ENCODE data around the gene ETS1.

The ETS1 gene

DNA sequence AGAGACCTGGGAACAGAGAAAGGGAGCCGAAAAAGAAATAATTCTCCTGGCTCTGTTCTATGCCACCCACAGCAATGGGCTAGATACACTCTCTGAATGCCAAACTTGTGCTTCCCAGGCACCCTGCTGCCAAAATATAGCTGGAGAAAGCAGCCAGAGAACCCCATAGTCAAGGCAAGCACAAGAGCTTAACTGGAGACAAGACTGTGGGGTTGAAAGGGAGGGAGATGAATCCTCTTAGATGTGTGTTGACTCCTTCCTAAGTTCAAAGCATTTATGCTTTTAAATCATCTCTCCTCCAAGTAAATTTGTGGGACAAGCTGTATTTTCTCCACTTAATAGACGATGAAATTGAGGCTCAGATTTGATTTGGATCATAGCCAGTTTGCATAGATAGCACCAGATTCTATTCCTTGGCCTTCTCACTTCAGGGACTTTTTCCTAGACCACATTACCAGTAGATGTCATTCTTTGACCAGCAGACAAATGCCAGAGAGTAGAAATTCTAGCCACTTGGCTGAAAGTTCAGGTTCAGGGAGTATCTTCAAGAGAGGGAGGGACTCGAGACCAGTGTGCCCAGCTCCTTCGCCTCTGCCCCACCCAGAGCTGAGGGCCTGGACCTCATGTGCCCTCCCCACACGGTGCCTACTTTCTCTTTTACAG is 16.5 kb upstream of the ETS1 start:
- Histone ChIP-seq H3K9ac (ENCODE audit: insufficient read length) (no peak overlapping the region), H3K27ac (no peak overlapping the region)

GRCh38 chr11:128603003-128603696 is 15.8 kb upstream of the ETS1 start:
- Histone ChIP-seq H3K27ac (no peak overlapping the region), H3K9ac (ENCODE audit: insufficient read length) (no peak overlapping the region)

More for the DNA sequence above, 16.5 kb upstream of the ETS1 start:
- Histone ChIP-seq H3K4me3 (no peak overlapping the region), H3K9me3 (ENCODE audit: low read depth, low read length) (no peaks in the 10 kb centered on the region), H3K36me3 (ENCODE audit: insufficient read depth, low read length) (no peaks in the 10 kb centered on the region)
- DNase-seq (ENCODE audit: low read depth, low spot score), result no peak
- no peak for TF ChIP-seq POLR2AphosphoS5 (IDR thresholded peaks at IDR 0.05; ENCODE audit: borderline replicate concordance, low read depth, low read length)
- no peak for TF ChIP-seq FOXP2 (optimal IDR thresholded peaks at IDR 0.05; ENCODE audit: control extremely low read depth, extremely low read length, insufficient read depth)
- no peak for TF ChIP-seq EZH2 (IDR thresholded peaks at IDR 0.05)

DNA sequence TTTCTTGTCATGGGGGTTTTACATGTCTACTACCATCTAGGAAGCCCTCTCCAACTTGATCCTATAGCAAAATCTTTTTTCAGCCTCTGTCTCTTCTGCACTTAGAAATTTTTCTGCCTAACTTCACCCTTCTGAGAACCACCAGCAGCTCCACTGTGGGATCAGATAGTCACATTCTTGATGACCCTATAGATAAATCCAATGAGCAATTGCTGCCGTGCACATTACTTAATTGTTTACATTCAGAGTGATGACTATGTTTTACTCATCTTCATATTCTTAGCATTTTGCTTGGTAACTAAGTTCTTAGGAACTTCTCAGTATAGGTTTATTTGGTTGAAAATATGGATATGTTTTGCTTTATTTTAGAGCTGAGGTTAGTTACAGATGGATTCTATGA is 12.4 kb upstream of the ETS1 start:
- no peaks in the 10 kb centered on the region for H3K9me3 ChIP-seq (ENCODE audit: low read depth, low read length)
- TF ChIP-seq FOXP2 (optimal IDR thresholded peaks at IDR 0.05; ENCODE audit: control extremely low read depth, extremely low read length, insufficient read depth), result no peak
- TF ChIP-seq EZH2 (IDR thresholded peaks at IDR 0.05), result no peak
- TF ChIP-seq POLR2AphosphoS5 (IDR thresholded peaks at IDR 0.05; ENCODE audit: borderline replicate concordance, low read depth, low read length), result no peak

More at GRCh38 chr11:128603003-128603696, 15.8 kb upstream of the ETS1 start:
- Histone ChIP-seq H3K4me3 (no peak overlapping the region), H3K9me3 (ENCODE audit: low read depth, low read length) (no peaks in the 10 kb centered on the region), H3K36me3 (ENCODE audit: insufficient read depth, low read length) (no peaks in the 10 kb centered on the region)
- DNase-seq (ENCODE audit: low read depth, low spot score), result no peak
- TF ChIP-seq POLR2AphosphoS5 (IDR thresholded peaks at IDR 0.05; ENCODE audit: borderline replicate concordance, low read depth, low read length) (no peak), FOXP2 (optimal IDR thresholded peaks at IDR 0.05; ENCODE audit: control extremely low read depth, extremely low read length, insufficient read depth) (no peak), EZH2 (IDR thresholded peaks at IDR 0.05) (no peak)

GRCh38 chr11:128598506-128599150 is 11.3 kb upstream of the ETS1 start:
- Histone ChIP-seq H3K4me3 (no peak overlapping the region), H3K27ac (no peak overlapping the region), H3K9me3 (ENCODE audit: low read depth, low read length) (no peaks in the 10 kb centered on the region), H3K9ac (ENCODE audit: insufficient read length) (no peak overlapping the region), H3K36me3 (ENCODE audit: insufficient read depth, low read length) (no peaks in the 10 kb centered on the region)
- no peak for DNase-seq (ENCODE audit: low read depth, low spot score)
- no peak for TF ChIP-seq EZH2 (IDR thresholded peaks at IDR 0.05)
- TF ChIP-seq POLR2AphosphoS5 (IDR thresholded peaks at IDR 0.05; ENCODE audit: borderline replicate concordance, low read depth, low read length), result no peak

More for the DNA sequence above, 12.4 kb upstream of the ETS1 start:
- Histone ChIP-seq H3K9ac (ENCODE audit: insufficient read length) (no peak overlapping the region), H3K36me3 (ENCODE audit: insufficient read depth, low read length) (no peaks in the 10 kb centered on the region), H3K27ac (no peak overlapping the region), H3K4me3 (no peak overlapping the region)
- DNase-seq (ENCODE audit: low read depth, low spot score), result no peak

DNA sequence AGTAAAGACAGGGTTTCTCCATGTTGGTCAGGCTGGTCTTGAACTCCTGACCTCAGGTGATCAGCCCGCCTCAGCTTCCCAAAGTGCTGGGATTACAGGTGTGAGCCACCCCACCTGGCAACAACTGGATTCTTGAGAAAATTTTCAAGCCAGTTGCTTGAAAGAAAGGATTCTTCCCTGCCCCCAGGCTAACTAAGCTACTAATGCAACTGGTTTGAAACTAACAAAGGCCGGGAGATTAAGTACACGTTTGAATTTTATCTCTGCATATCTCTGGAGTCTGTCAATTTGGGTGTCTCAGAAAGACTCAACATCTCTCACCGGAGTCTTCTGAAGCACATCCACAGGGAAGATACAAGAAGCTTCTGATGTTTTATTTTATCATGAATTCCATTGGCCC is 10.7 kb upstream of the ETS1 start:
- no peak for TF ChIP-seq EZH2 (IDR thresholded peaks at IDR 0.05)
- TF ChIP-seq POLR2AphosphoS5 (IDR thresholded peaks at IDR 0.05; ENCODE audit: borderline replicate concordance, low read depth, low read length), result no peak
- TF ChIP-seq FOXP2 (optimal IDR thresholded peaks at IDR 0.05; ENCODE audit: control extremely low read depth, extremely low read length, insufficient read depth), result no peak
- Histone ChIP-seq H3K9ac (ENCODE audit: insufficient read length) (no peak overlapping the region), H3K36me3 (ENCODE audit: insufficient read depth, low read length) (no peaks in the 10 kb centered on the region), H3K27ac (no peak overlapping the region), H3K9me3 (ENCODE audit: low read depth, low read length) (no peaks in the 10 kb centered on the region), H3K4me3 (no peak overlapping the region)
- DNase-seq (ENCODE audit: low read depth, low spot score), result no peak

- Histone ChIP-seq H3K9ac (ENCODE audit: insufficient read length) (no peak overlapping the region), H3K36me3 (ENCODE audit: insufficient read depth, low read length) (no peaks in the 10 kb centered on the region), H3K9me3 (ENCODE audit: low read depth, low read length) (no peaks in the 10 kb centered on the region), H3K4me3 (no peak overlapping the region), H3K27ac (no peak overlapping the region)
- no peak for DNase-seq (ENCODE audit: low read depth, low spot score)
- no peak for TF ChIP-seq POLR2AphosphoS5 (IDR thresholded peaks at IDR 0.05; ENCODE audit: borderline replicate concordance, low read depth, low read length)
- TF ChIP-seq FOXP2 (optimal IDR thresholded peaks at IDR 0.05; ENCODE audit: control extremely low read depth, extremely low read length, insufficient read depth), result no peak
- TF ChIP-seq EZH2 (IDR thresholded peaks at IDR 0.05), result no peak
These were observed 9.9 kb upstream of the ETS1 start for GRCh38 chr11:128597209-128597608.

GRCh38 chr11:128596250-128596649 is 8.9 kb upstream of the ETS1 start:
- TF ChIP-seq FOXP2 (optimal IDR thresholded peaks at IDR 0.05; ENCODE audit: control extremely low read depth, extremely low read length, insufficient read depth) (no peak), EZH2 (IDR thresholded peaks at IDR 0.05) (no peak), POLR2AphosphoS5 (IDR thresholded peaks at IDR 0.05; ENCODE audit: borderline replicate concordance, low read depth, low read length) (no peak)
- Histone ChIP-seq H3K4me3 (no peak overlapping the region), H3K27ac (no peak overlapping the region), H3K9me3 (ENCODE audit: low read depth, low read length) (no peaks in the 10 kb centered on the region), H3K36me3 (ENCODE audit: insufficient read depth, low read length) (no peaks in the 10 kb centered on the region), H3K9ac (ENCODE audit: insufficient read length) (no peak overlapping the region)
- DNase-seq (ENCODE audit: low read depth, low spot score), result no peak

- no peak overlapping the region for H3K27ac ChIP-seq
- no peak overlapping the region for H3K4me3 ChIP-seq
These were observed 8.4 kb upstream of the ETS1 start for GRCh38 chr11:128595775-128596174.

More at GRCh38 chr11:128595775-128596174, 8.4 kb upstream of the ETS1 start:
- DNase-seq (ENCODE audit: low read depth, low spot score), result no peak
- Histone ChIP-seq H3K36me3 (ENCODE audit: insufficient read depth, low read length) (no peaks in the 10 kb centered on the region), H3K9ac (ENCODE audit: insufficient read length) (no peak overlapping the region), H3K9me3 (ENCODE audit: low read depth, low read length) (no peaks in the 10 kb centered on the region)
- TF ChIP-seq FOXP2 (optimal IDR thresholded peaks at IDR 0.05; ENCODE audit: control extremely low read depth, extremely low read length, insufficient read depth), result no peak
- no peak for TF ChIP-seq POLR2AphosphoS5 (IDR thresholded peaks at IDR 0.05; ENCODE audit: borderline replicate concordance, low read depth, low read length)
- TF ChIP-seq EZH2 (IDR thresholded peaks at IDR 0.05), result no peak

Measured in SK-N-MC (cell line).